Neural cell (in vitro differentiated cells): ENCODE results near the gene ZNF431.

ENCODE experiments used
- CTCF ChIP-seq: fragments of 450-650 bp; IDR thresholded peaks from 2 replicates; pipeline ENCODE4 v1.5.1; 2014; ENCODE audit warnings: antibody characterized with exemption, mild to moderate bottlenecking, moderate library complexity; ENCODE audit not compliant: poor library complexity, severe bottlenecking
- EZH2 ChIP-seq: fragments of 200-600, 300-800 bp; shearing (Covaris generic), sonication (generic); IDR thresholded peaks from 2 replicates; pipeline ENCODE4 v1.6.1; 2014; ENCODE audit warnings: antibody characterized with exemption, low read length, borderline replicate concordance, mild to moderate bottlenecking; ENCODE audit not compliant: insufficient read depth, poor library complexity, severe bottlenecking
- REST ChIP-seq: IDR thresholded peaks from 2 replicates; pipeline ENCODE4 v1.6.1; 2012; ENCODE audit warnings: borderline replicate concordance
- SMC3 ChIP-seq: fragments of 450-650 bp; conservative IDR thresholded peaks from 2 replicates; pipeline ENCODE4 v1.6.1; 2014; ENCODE audit warnings: antibody characterized with exemption, mild to moderate bottlenecking, moderate library complexity; ENCODE audit not compliant: poor library complexity

- no peak for TF ChIP-seq CTCF
- TF ChIP-seq REST, result no peak
- no peak for TF ChIP-seq SMC3
- no peak for TF ChIP-seq EZH2
Measured at GRCh38 chr19:21147540-21147939, 5.7 kb downstream of the ZNF431 start.
